ENCODE data around the gene MAJIN. TPM values are rescaled to one million over a fixed set of nuclear protein-coding genes. Genes with fewer than 3 reads are reported as not detected.

The MAJIN gene
- total RNA-seq, 1 donor: not detected

DNA sequence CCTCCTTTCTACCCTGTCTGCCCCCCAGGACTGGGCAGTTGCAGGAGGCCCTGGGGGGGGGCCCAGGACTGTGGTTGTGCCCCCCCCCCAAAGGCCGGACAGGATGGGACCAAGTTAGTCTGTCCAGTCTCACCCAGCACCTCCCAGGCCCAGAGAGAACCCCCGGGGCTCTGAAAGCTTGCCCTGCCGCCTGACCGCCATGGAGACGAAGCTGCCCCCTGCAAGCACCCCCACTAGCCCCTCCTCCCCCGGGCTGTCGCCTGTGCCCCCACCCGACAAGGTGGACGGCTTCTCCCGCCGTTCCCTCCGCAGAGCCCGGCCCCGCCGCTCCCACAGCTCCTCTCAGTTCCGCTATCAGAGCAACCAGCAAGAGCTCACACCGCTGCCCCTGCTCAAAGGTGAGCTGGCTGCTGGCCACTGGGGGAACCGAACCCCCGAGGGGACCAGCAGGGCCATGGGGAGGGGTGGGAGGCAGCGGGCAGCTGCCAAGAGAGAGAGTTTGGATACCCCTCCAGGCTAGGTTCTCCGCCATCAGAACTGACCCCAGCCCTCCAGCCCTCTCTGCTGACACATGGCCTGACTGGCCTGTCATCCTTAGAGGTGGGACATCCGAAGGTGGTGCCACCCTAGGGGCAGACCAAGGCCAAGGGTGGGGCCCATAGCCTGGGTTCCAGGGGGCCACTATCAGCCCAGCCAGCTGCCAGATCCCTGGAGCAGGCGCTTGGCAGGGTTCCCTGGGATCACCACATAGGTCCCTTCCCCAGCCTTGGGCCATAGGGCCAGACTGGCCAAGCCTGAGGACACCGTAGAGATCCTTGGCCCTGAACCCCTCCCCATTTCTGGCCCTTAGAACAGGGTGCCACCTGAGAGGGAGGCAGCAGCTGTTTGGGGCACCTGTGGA, 46.1 kb downstream of the MAJIN start:
- DNase-seq (ENCODE audit: low read depth): no peak
- H3K4me3 ChIP-seq (ENCODE audit: low read depth, low read length): peak overlapping the region; percentile 84
- no peak for TF ChIP-seq CTCF (IDR thresholded peaks at IDR 0.05; ENCODE audit: insufficient read depth, low read length)

GRCh38 chr11:64924910-64925284, 47.0 kb downstream of the MAJIN start:
- no peak for TF ChIP-seq CTCF (IDR thresholded peaks at IDR 0.05; ENCODE audit: insufficient read depth, low read length)
- H3K4me3 ChIP-seq (ENCODE audit: low read depth, low read length): peak overlapping the region; percentile 84
- no peak for DNase-seq (ENCODE audit: low read depth)

- DNase-seq (ENCODE audit: low read depth): peak; percentile 93
- no peak for TF ChIP-seq CTCF (IDR thresholded peaks at IDR 0.05; ENCODE audit: insufficient read depth, low read length)
- peak within 1 kb of the TSS; percentile 84 for H3K4me3 ChIP-seq (ENCODE audit: low read depth, low read length)
These were observed 47.7 kb downstream of the MAJIN start, which contains the start of gene PPP2R5B for GRCh38 chr11:64923944-64924909. TSS of gene PPP2R5B (plus strand) at chr11:64924689. CDS start at chr11:64925735, 1,046 bp downstream.

DNA sequence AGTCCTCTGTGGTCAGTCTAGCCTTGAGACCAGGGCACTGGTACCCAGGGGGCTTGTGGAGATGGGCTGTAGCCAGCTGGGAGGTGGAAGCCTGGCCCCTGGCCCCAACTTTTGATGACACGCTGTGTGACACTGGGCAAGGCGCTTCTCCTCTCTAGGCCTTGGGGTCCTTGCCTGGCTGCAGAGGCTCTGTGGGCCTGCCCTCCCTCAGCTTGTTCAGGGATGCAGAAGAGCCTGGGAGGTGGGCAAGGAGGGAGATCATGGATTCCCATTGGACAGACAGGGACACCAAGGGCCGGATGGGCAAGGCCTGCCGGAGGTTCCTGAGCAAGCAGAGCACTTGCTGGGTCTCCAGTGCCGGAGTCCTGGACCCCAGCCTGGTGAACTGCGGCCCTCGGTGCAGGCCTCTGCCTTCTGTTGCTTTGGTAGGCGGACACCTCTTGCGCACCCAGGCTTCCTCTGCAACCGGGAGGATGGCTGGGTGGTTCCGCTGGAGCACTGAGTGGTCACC, 48.7 kb downstream of the MAJIN start:
- no peak for DNase-seq (ENCODE audit: low read depth)
- no peak overlapping the region for H3K4me3 ChIP-seq (ENCODE audit: low read depth, low read length)
- no peak for TF ChIP-seq CTCF (IDR thresholded peaks at IDR 0.05; ENCODE audit: insufficient read depth, low read length)

DNA sequence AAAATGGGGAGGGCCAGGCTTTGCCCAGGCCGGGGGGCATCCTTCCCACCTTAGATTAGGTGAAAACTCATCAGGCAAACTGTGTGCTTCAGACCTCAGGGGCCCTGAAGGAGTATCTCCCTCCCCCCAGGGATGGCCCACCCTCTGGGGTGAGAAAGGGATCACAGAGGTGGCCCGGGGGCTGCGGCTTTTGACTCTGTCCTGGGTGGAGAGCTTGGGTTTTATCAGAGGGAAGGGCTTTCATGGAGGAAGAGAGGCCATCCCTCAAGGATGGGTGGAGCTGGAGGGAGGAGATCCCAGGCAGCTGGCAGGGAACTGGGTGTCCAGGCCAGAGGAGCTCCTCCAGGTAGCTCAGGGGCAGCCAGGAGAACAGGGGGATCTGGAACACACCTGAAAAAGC, 50.5 kb downstream of the MAJIN start:
- no peak for TF ChIP-seq CTCF (IDR thresholded peaks at IDR 0.05; ENCODE audit: insufficient read depth, low read length)
- no peak for DNase-seq (ENCODE audit: low read depth)
- no peak overlapping the region for H3K4me3 ChIP-seq (ENCODE audit: low read depth, low read length)

DNA sequence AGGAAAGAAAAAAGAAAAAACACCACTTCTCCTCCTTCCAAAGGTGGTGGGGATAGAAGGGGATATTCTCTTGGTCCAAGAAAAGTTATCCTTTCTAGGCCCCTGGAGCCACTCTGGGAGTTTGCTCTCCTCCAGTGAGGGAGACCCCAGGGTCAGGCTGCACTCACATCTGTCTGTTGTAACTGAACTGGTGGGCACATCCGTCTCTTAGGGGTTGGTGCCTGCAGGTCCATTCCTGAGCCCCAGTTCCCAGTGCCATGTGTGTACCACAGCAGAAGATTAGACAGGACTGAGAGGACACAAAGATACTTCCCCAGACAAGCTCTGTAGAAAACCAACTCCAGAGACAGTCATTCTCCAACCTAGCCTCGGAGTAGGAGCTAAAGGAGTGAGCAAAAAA, 51.8 kb downstream of the MAJIN start:
- DNase-seq (ENCODE audit: low read depth): no peak
- no peak overlapping the region for H3K4me3 ChIP-seq (ENCODE audit: low read depth, low read length)
- TF ChIP-seq CTCF (IDR thresholded peaks at IDR 0.05; ENCODE audit: insufficient read depth, low read length): no peak

All from fibroblast of the aortic adventitia (primary cell).